Esophagus muscularis mucosa (tissue), 4 donors: ENCODE measurements around the gene CPA5. TPM values are rescaled to one million over a fixed set of nuclear protein-coding genes. Genes with fewer than 3 reads are reported as not detected.

Experiments used
- DNase-seq: peaks from one replicate; pipeline ENCODE4 v3.0.0-alpha.2; 2017; ENCODE audit errors: extremely low spot score
- H3K27ac ChIP-seq, 4 donors: fragments of 200-600 bp; sonication (generic); replicated peaks in 1 of 4; 1 replicate in 3 of 4; 2 replicates in 1 of 4; pipeline ENCODE4 v1.5.1; 2016 to 2019; ENCODE audit warnings: mild to moderate bottlenecking in 1 of 4
- H3K27me3 ChIP-seq, 4 donors: fragments of 200-600 bp; sonication (generic); one replicate each; pipeline versions ENCODE4 v1.5.1 to v1.6.0; 2016 to 2019
- H3K36me3 ChIP-seq, 4 donors: fragments of 200-600 bp; sonication (generic); one replicate each; pipeline ENCODE4 v1.5.1; 2016 to 2019
- H3K4me1 ChIP-seq, 4 donors: fragments of 200-600 bp; sonication (generic); one replicate each; pipeline ENCODE4 v1.5.1; 2016 to 2019
- H3K4me3 ChIP-seq, 4 donors: fragments of 200-600 bp; sonication (generic); 1 replicate in 2 of 4; 2 replicates in 2 of 4; pipeline ENCODE4 v1.5.1; 2016 to 2019; ENCODE audit warnings: mild to moderate bottlenecking in 4 of 4, moderate library complexity in 1 of 4
- H3K9me3 ChIP-seq, 4 donors: fragments of 200-600 bp; sonication (generic); 1 replicate in 3 of 4; 2 replicates in 1 of 4; pipeline ENCODE4 v1.5.1; 2016 to 2019
- EP300 ChIP-seq: sonication (generic); formaldehyde crosslinking; IDR thresholded peaks from one replicate; pipeline ENCODE4 v1.6.1; 2017; ENCODE audit warnings: antibody characterized with exemption
- POLR2A ChIP-seq: fragments of 450-650 bp; IDR thresholded peaks from one replicate; pipeline ENCODE4 v1.6.1; 2017; ENCODE audit warnings: antibody characterized with exemption, moderate library complexity, mild to moderate bottlenecking, low read depth
- POLR2AphosphoS5 ChIP-seq, 2 donors: sonication (generic); formaldehyde crosslinking; IDR thresholded peaks; one replicate each; pipeline ENCODE4 v1.6.1; 2017; ENCODE audit warnings: antibody characterized with exemption in 2 of 2
- WGBS: methylation state at CpG from one replicate; pipeline ENCODE4 v1.1.5; 2018; 5-methylcytosine and 5-hydroxymethylcytosine counted together
- intact Hi-C: fragments of 100-400 bp; cut with DNase I; formaldehyde crosslinking; loops from one replicate; pipeline ENCODE4 v1.15.1; 2023
- total RNA-seq, 4 donors: library from RNA; depleted of rRNA; stranded (reverse); fragments of >200 nt; gene quantifications; one replicate each; pipeline versions ENCODE4 v1.1.0 to v1.2.1, GENCODE V29; 2016
- TF ChIP-seq, protein P1 (sequence below), 3 experiments: fragments of 200-600 bp in 2 of 3; fragments of 450-650 bp in 1 of 3; sonication (generic) in 2 of 3; IDR thresholded peaks; one replicate each; pipeline ENCODE4 v1.5.1; 2017 to 2019; ENCODE audit warnings: antibody characterized with exemption in 3 of 3, mild to moderate bottlenecking in 2 of 3, moderate library complexity in 1 of 3

The CPA5 gene
- total RNA-seq, 4 donors from 2014 or later, result not detected

DNA sequence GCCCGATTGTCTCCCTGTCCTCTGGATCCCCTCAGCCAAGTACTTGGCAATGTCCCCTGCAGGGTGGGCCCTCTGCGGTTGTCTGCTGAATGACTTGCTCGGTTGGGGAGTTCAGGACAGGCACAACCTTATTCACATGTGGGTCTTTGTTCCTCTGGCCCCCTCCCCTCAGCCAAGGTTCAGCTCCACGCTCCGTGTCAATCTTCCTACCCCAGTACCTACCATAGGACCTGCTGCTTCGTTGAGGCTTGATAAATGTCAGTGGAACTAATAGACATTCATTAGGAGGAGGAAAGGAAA is 7.1 kb downstream of the CPA5 start:
- no peaks in the 10 kb centered on the region for H3K27me3 ChIP-seq
- no peak overlapping the region for H3K4me3 ChIP-seq
- intact Hi-C loops, result loop anchor here (10.0 kb wide), 1 partner anchor 83 kb away; no protein-coding TSS in a partner anchor
- H3K36me3 ChIP-seq, result no peaks in the 10 kb centered on the region
- DNase-seq, result no peak
- H3K9me3 ChIP-seq, result no peaks in the 10 kb centered on the region
- 81% methylated on average over 6 of the region's 6 CpGs for WGBS
- H3K4me1 ChIP-seq, result peaks cover 8 to 41% (median 36%) of the 10 kb centered on the region in 4 donors
- TF ChIP-seq POLR2A, result no peak
- TF ChIP-seq, protein P1, sequence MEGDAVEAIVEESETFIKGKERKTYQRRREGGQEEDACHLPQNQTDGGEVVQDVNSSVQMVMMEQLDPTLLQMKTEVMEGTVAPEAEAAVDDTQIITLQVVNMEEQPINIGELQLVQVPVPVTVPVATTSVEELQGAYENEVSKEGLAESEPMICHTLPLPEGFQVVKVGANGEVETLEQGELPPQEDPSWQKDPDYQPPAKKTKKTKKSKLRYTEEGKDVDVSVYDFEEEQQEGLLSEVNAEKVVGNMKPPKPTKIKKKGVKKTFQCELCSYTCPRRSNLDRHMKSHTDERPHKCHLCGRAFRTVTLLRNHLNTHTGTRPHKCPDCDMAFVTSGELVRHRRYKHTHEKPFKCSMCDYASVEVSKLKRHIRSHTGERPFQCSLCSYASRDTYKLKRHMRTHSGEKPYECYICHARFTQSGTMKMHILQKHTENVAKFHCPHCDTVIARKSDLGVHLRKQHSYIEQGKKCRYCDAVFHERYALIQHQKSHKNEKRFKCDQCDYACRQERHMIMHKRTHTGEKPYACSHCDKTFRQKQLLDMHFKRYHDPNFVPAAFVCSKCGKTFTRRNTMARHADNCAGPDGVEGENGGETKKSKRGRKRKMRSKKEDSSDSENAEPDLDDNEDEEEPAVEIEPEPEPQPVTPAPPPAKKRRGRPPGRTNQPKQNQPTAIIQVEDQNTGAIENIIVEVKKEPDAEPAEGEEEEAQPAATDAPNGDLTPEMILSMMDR (IDR thresholded peaks at IDR 0.05), result no peak
- no peak for TF ChIP-seq EP300
- no peak for TF ChIP-seq POLR2AphosphoS5 (IDR thresholded peaks at IDR 0.05)
- peak overlapping the region; percentile 25 to 62 (median 53) for H3K27ac ChIP-seq

DNA sequence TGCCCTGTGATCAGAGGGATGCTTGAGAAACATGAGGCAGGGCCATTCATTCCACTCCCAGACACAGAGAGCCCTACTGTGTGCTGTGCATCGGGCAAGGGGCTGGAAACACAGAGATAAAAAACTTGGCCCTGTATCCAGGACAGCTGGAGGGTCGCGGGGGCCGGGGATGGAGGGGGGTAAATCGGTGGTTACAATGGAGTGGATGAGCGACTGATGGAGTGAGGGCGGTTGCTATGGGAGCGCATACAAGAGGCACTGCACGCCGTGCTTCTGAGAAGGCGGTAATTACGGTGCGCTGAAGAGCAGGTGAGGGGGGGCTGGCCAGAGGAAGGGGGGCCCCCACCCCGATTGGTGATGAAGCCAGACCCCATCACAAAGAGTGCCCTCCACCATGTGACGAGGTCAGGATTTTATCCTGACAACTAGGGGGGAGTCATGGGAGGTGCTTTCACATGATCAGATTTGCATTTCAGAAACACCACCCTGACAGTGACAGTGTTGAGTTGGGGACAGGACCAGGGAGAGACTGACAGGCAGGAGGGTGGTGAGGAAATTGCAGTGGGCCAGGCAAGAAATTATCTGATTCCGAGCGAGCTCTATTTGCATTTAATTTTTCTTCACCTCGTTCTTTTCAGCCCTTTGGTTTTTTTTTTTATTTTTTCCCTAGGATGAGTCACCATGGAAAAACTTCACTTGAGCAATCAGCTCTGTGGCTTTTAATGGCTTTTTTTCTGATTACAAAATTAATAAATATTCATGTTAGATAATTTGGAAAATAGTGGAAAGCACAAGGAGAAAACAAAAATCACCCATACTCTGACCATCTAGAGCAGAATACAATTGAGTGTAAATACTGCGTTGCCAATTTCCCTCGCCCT is 7.8 kb downstream of the CPA5 start:
- TF ChIP-seq POLR2A (no peak), EP300 (no peak), POLR2AphosphoS5 (IDR thresholded peaks at IDR 0.05) (no peak)
- TF ChIP-seq, protein P1 (IDR thresholded peaks at IDR 0.05), result no peak
- no peaks in the 10 kb centered on the region for H3K36me3 ChIP-seq
- no peak for DNase-seq
- peak overlapping the region; percentile 25 to 62 (median 53) for H3K27ac ChIP-seq
- WGBS, result 78% methylated on average over 20 of the region's 20 CpGs
- H3K27me3 ChIP-seq, result no peaks in the 10 kb centered on the region
- peaks cover 11 to 48% (median 41%) of the 10 kb centered on the region in 4 donors for H3K4me1 ChIP-seq
- intact Hi-C loops, result loop anchor here (10.0 kb wide), 1 partner anchor 82 kb away; no protein-coding TSS in a partner anchor
- H3K9me3 ChIP-seq, result no peaks in the 10 kb centered on the region
- no peak overlapping the region for H3K4me3 ChIP-seq

DNA sequence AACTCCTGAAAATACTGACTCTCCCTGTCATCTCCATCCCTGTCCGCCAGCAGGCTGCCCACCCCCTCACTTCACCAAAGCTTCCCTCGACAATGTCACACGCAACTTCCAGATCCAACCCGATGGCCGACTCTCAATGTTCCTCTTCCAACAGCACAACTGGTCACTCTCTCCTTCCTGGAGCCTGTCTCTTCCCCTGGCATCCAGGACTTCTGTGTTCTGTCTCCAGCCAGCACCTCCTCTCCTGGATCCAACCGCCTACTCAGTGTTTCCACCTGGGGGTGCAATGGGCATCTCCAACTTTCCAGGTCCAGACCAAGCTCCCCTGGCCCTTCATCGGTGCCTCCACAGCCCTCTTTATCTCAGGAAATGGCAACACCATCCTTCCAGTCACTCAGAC is 8.6 kb downstream of the CPA5 start:
- intact Hi-C loops, result loop anchor here (10.0 kb wide), 1 partner anchor 82 kb away; no protein-coding TSS in a partner anchor

DNA sequence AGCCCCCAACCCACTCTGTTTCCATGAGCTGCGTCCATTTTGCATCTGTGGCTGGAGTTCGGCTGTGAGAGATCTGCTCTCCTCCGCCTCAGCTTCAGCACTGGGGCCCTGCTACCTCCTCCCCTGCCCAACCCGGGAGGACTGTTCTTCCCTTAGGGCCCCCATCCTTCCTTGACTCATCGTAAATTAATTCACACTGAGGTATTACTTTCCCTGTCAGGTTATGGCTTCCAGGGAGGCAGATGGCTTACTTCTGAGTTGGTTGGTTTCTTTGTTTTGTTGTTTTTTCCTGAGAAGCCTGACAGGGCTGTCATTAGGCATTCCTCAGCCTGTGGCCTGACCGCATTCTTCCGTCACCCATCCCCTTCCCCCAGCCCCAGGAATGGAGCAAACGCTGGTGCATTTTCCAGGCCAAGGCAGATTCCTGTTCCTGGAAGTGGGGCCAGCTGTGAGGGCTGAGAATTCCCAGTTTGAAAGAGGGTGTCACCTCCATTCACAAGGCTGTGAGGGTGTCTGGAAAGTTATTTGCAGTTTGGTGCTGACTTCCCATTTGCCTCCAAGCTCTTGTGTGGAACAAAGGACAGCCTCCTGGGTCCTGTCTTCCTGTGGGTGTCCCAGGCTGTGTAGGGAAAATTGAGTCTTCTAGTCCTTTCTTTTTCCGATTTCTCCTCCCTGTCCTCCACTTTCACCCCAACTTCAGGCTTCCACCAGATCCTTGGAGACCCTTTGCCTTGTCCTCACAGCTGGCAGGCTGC is 11.7 kb downstream of the CPA5 start:
- Histone ChIP-seq H3K4me3 (no peak overlapping the region), H3K27me3 (no peaks in the 10 kb centered on the region), H3K36me3 (no peaks in the 10 kb centered on the region), H3K9me3 (peaks cover 0 to 11% (median 4%) of the 10 kb centered on the region in 4 donors), H3K4me1 (peaks cover 11 to 42% (median 35%) of the 10 kb centered on the region in 4 donors), H3K27ac (peak overlapping the region; percentile 65 to 79 (median 71))
- TF ChIP-seq POLR2A (no peak), EP300 (no peak), POLR2AphosphoS5 (IDR thresholded peaks at IDR 0.05) (peak; percentile 27 to 42)
- TF ChIP-seq, protein P1 (IDR thresholded peaks at IDR 0.05), result no peak
- intact Hi-C loops, result loop anchor here (10.0 kb wide), 1 partner anchor 79 kb away; no protein-coding TSS in a partner anchor
- 25% methylated on average over 9 of the region's 9 CpGs for WGBS
- DNase-seq, result no peak

More for the DNA sequence above, 8.6 kb downstream of the CPA5 start:
- Histone ChIP-seq H3K9me3 (no peaks in the 10 kb centered on the region), H3K27ac (peak overlapping the region in 1 of 4 donors; percentile 20), H3K27me3 (no peaks in the 10 kb centered on the region), H3K4me3 (no peak overlapping the region), H3K36me3 (no peaks in the 10 kb centered on the region), H3K4me1 (peaks cover 11 to 50% (median 42%) of the 10 kb centered on the region in 4 donors)
- WGBS, result 92% methylated on average over 7 of the region's 7 CpGs
- no peak for DNase-seq
- TF ChIP-seq POLR2AphosphoS5 (IDR thresholded peaks at IDR 0.05), result no peak
